Measurements from ENCODE around the gene TMF1.

The TMF1 gene

GRCh38 chr3:69085168-69085832, 33.2 kb upstream of the TMF1 start:
- H3K36me3 ChIP-seq (ENCODE audit: insufficient read depth, low read length) = no peaks in the 10 kb centered on the region
- H3K4me1 ChIP-seq (ENCODE audit: insufficient read depth, low read length) = peaks cover 38% of the 10 kb centered on the region
- H3K9me3 ChIP-seq (ENCODE audit: control insufficient read depth, insufficient read depth, low read length) = no peaks in the 10 kb centered on the region
- peak overlapping the region; percentile 98 for H3K9ac ChIP-seq (ENCODE audit: low read depth, low read length)

DNA sequence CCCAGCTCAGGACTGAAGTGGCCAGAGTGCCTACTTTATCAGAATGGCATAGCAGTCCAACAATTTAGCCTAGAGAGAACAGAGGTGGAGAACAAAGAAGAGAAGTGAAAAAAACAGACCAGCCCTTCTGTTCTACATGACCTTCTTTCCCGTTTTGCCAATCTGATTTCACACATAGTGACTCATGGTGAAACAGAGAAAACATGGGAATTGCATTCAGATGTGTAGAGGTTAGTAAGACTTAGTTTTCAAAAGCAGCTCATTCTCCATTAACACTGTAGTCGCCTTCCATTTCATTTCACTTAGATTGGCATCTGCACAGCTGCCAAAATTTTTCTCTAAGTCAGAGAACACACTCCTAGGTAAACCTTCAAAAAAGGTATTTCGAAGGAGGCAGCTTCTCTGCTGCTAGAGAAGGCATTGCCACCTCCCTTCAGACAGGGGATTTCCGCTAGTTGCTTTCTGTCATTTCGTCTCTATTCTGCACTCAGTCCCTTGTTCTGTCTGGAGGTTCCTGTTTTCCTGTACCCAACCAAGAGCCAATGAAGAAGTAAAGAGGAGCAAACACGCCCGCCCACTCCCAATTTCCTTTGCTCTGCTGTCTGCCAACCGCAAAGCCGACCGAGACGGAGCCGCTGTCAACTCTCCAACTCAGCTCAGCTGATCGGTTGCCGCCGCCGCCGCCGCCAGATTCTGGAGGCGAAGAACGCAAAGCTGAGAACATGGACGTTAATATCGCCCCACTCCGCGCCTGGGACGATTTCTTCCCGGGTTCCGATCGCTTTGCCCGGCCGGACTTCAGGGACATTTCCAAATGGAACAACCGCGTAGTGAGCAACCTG, 32.4 kb upstream of the TMF1 start, which contains the start of gene ARL6IP5:
TSS of gene ARL6IP5 (plus strand) at position 612 of the 842 bp plus-strand sequence. CDS start at position 723, 111 bp downstream.
- H3K9me3 ChIP-seq (ENCODE audit: control insufficient read depth, insufficient read depth, low read length) = no peaks in the 10 kb centered on the region
- no peaks in the 10 kb centered on the region for H3K36me3 ChIP-seq (ENCODE audit: insufficient read depth, low read length)
- H3K9ac ChIP-seq (ENCODE audit: low read depth, low read length) = peak within 1 kb of the TSS; percentile 98
- H3K4me1 ChIP-seq (ENCODE audit: insufficient read depth, low read length) = peaks cover 31% of the 10 kb centered on the region

- no peaks in the 10 kb centered on the region for H3K36me3 ChIP-seq (ENCODE audit: insufficient read depth, low read length)
- H3K4me1 ChIP-seq (ENCODE audit: insufficient read depth, low read length) = peaks cover 14% of the 10 kb centered on the region
- no peaks in the 10 kb centered on the region for H3K9me3 ChIP-seq (ENCODE audit: control insufficient read depth, insufficient read depth, low read length)
- no peak overlapping the region for H3K9ac ChIP-seq (ENCODE audit: low read depth, low read length)
These were observed 30.7 kb upstream of the TMF1 start for GRCh38 chr3:69082805-69083204.

DNA sequence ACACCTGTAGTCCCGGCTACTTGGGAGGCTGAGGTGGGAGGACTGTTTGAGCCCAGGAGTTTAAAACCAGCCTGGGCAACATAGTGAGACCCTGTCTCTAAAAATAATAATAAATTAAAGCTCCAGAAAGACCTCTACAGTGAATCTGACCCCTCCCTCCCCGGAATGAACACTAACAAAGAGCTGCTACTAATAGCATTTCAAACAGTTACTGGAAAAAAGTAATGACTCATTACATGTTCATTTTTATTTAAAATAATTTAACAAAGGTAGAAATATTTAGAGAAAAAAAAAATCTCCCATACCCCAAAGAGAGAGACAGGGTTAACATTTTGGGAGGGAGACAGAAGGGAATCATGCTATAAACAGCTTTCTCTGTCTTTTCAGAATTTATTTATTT, 30.2 kb upstream of the TMF1 start:
- H3K4me1 ChIP-seq (ENCODE audit: insufficient read depth, low read length) = peaks cover 14% of the 10 kb centered on the region
- no peak overlapping the region for H3K9ac ChIP-seq (ENCODE audit: low read depth, low read length)
- no peaks in the 10 kb centered on the region for H3K9me3 ChIP-seq (ENCODE audit: control insufficient read depth, insufficient read depth, low read length)
- no peaks in the 10 kb centered on the region for H3K36me3 ChIP-seq (ENCODE audit: insufficient read depth, low read length)

GRCh38 chr3:69081583-69082262, 29.6 kb upstream of the TMF1 start:
- H3K36me3 ChIP-seq (ENCODE audit: insufficient read depth, low read length) = no peaks in the 10 kb centered on the region
- H3K9ac ChIP-seq (ENCODE audit: low read depth, low read length) = no peak overlapping the region
- no peaks in the 10 kb centered on the region for H3K9me3 ChIP-seq (ENCODE audit: control insufficient read depth, insufficient read depth, low read length)
- peaks cover 14% of the 10 kb centered on the region for H3K4me1 ChIP-seq (ENCODE audit: insufficient read depth, low read length)

DNA sequence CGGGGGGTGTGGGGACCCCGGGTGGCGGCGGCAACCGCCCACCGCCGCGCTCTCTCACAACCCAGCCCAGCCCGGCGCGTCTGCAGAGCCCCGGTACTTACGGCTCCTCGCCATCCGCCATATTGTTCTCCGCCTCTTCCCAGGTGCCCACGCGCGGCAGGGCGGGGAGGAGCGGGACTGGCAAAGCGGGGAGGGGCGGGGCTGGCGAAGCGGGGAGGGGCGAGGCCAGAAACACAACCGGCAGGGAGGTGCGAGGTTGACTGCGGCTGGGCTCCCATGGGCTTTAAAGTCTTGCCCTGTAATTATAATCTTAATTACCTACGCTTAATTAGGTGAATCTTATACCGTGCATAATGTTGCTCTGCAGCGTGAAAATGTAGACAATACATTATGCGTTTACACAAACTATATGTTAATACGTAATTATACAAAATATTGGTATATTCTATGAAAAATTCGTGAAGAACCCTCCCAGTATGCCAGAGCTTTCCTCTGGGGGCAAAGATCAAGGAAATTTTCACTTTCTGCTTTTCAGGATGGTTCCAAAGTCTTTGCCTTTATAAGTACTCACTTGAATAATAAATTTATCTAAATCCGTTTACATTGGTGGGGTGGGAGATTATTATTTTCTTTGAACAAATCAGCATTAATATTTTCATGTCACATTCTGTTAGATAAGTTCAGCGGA, 28.2 kb upstream of the TMF1 start, which contains the start of gene UBA3:
TSS of gene UBA3 (minus strand) at position 133 of the 688 bp plus-strand sequence. CDS start at position 121, 12 bp downstream.
- Histone ChIP-seq H3K36me3 (ENCODE audit: insufficient read depth, low read length) (no peaks in the 10 kb centered on the region), H3K9me3 (ENCODE audit: control insufficient read depth, insufficient read depth, low read length) (no peaks in the 10 kb centered on the region), H3K9ac (ENCODE audit: low read depth, low read length) (peak within 1 kb of the TSS; percentile 84), H3K4me1 (ENCODE audit: insufficient read depth, low read length) (0 out of 2 replicates have a peak, but pooled peaks cover 8% of the 10 kb centered on the region)

- no peaks in the 10 kb centered on the region for H3K36me3 ChIP-seq (ENCODE audit: insufficient read depth, low read length)
- peak overlapping the region; percentile 84 for H3K9ac ChIP-seq (ENCODE audit: low read depth, low read length)
- H3K9me3 ChIP-seq (ENCODE audit: control insufficient read depth, insufficient read depth, low read length) = no peaks in the 10 kb centered on the region
- 0 out of 2 replicates have a peak, but pooled peaks cover 8% of the 10 kb centered on the region for H3K4me1 ChIP-seq (ENCODE audit: insufficient read depth, low read length)
These were observed 27.4 kb upstream of the TMF1 start for GRCh38 chr3:69079269-69080159.

- Histone ChIP-seq H3K4me1 (ENCODE audit: insufficient read depth, low read length) (no peaks in the 10 kb centered on the region), H3K36me3 (ENCODE audit: insufficient read depth, low read length) (no peaks in the 10 kb centered on the region), H3K9ac (ENCODE audit: low read depth, low read length) (no peak overlapping the region), H3K9me3 (ENCODE audit: control insufficient read depth, insufficient read depth, low read length) (no peaks in the 10 kb centered on the region)
These were observed 20.8 kb upstream of the TMF1 start for GRCh38 chr3:69072928-69073327.

DNA sequence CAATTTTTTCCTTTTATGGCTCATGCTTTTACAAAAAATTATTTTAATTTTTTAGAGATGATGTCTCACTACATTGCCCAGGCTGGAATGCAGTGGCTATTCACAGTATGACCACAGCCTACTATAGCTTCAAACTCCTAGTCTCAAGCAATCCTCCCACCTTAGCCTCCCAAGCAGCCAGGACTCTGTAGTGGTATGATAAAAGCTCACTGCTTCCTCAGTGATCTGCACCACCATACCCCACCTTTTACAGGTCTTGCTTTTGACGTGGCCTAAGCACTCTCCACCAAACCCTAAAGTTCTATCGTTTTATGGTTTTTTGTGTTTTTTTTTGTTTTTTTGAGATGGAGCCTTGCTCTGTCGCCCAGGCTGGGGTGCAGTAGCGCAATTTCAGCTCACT, 14.0 kb upstream of the TMF1 start:
- no peak overlapping the region for H3K9ac ChIP-seq (ENCODE audit: low read depth, low read length)
- H3K4me1 ChIP-seq (ENCODE audit: insufficient read depth, low read length) = no peaks in the 10 kb centered on the region
- H3K9me3 ChIP-seq (ENCODE audit: control insufficient read depth, insufficient read depth, low read length) = no peaks in the 10 kb centered on the region
- peaks cover 3% of the 10 kb centered on the region; the same call in 1 of the 2 replicates for H3K36me3 ChIP-seq (ENCODE audit: insufficient read depth, low read length)

DNA sequence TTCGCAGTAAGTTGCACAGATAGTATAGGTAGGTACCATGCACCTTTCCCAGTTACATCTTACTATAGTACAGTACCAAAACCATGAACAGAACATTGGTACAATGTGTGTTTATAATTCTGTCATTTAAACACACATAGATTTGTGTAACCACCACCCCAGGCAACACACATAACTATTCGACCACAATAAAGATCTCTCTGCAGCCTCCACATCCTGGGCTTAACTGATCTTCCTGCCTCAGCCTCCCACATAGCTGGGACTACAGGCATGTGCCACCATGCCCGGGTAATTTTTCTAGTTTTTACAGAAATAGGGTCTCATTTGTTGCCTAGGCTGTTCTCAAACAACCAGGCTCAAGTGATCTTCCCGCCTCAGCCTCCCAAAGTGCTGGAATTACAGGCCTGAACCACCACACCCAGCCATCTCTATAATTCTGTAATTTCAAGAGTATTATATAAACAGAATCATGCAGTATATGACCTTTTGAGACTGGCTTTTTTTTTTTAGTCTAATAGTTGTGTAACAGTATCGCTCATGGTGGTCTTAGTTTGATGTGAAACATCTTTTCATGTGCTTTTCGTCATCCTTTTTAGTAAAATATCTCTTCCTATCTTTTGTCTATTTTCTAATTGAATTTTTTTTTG, 13.3 kb upstream of the TMF1 start:
- no peaks in the 10 kb centered on the region for H3K9me3 ChIP-seq (ENCODE audit: control insufficient read depth, insufficient read depth, low read length)
- H3K4me1 ChIP-seq (ENCODE audit: insufficient read depth, low read length) = no peaks in the 10 kb centered on the region
- H3K9ac ChIP-seq (ENCODE audit: low read depth, low read length) = no peak overlapping the region
- peaks cover 3% of the 10 kb centered on the region; the same call in 1 of the 2 replicates for H3K36me3 ChIP-seq (ENCODE audit: insufficient read depth, low read length)

DNA sequence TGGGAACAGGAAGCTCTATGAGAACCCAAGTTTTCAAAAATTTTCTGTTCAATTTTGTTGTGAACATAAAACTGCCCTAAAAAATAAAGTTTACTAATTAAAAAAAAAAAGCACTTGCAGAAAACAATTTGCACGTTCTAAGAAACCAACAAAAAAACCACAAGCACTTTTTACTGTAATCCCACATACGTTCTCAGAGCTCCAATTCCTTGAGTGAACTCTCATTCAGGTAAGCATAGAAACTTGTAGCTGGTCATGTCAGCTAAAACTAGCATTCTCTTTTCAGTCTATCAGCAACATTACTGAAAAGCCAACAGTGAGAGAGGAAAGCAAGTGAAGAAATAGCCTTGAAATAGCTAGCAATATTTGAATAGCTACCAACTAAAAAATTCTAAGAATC, 11.5 kb upstream of the TMF1 start:
- no peaks in the 10 kb centered on the region for H3K9me3 ChIP-seq (ENCODE audit: control insufficient read depth, insufficient read depth, low read length)
- no peaks in the 10 kb centered on the region for H3K4me1 ChIP-seq (ENCODE audit: insufficient read depth, low read length)
- H3K9ac ChIP-seq (ENCODE audit: low read depth, low read length) = no peak overlapping the region
- peaks cover 6% of the 10 kb centered on the region for H3K36me3 ChIP-seq (ENCODE audit: insufficient read depth, low read length)

GRCh38 chr3:69059688-69060087, 7.6 kb upstream of the TMF1 start:
- Histone ChIP-seq H3K4me1 (ENCODE audit: insufficient read depth, low read length) (no peaks in the 10 kb centered on the region), H3K9ac (ENCODE audit: low read depth, low read length) (no peak overlapping the region), H3K36me3 (ENCODE audit: insufficient read depth, low read length) (peaks cover 6% of the 10 kb centered on the region), H3K9me3 (ENCODE audit: control insufficient read depth, insufficient read depth, low read length) (no peaks in the 10 kb centered on the region)

- no peaks in the 10 kb centered on the region for H3K4me1 ChIP-seq (ENCODE audit: insufficient read depth, low read length)
- H3K36me3 ChIP-seq (ENCODE audit: insufficient read depth, low read length) = peaks cover 6% of the 10 kb centered on the region
- H3K9ac ChIP-seq (ENCODE audit: low read depth, low read length) = no peak overlapping the region
- H3K9me3 ChIP-seq (ENCODE audit: control insufficient read depth, insufficient read depth, low read length) = no peaks in the 10 kb centered on the region
These were observed 6.8 kb upstream of the TMF1 start for GRCh38 chr3:69058947-69059224.

Data from ES-I3 (cell line).